ENCODE results near the gene WWOX. TPM values are rescaled to one million over a fixed set of nuclear protein-coding genes. Genes with fewer than 3 reads are reported as not detected.

WWOX gene
- total RNA-seq, 3 donors from 2014 or later (not counting 1 experiment from before 2014, with no cell fraction given): 21.0 to 29.8 (median 27.0) TPM

DNA sequence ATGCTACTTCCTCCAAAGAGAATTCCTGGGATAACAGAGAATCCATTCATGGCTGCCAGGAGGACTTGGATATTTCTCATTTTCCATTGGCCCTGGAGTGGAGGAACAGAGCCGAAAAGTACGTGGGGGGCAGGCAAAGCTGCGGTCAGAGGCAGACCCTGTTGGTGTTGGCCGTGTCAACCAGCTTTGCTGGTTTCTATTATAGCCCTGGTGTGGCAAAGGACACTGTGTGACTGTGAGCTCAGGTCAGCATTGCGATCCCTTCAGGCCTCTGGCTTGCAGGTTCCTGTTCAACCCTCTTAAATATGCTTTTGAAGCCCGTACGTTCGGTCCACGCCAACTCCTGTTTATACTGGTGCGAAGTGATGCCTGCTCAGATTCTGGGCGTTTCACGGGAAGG is 904.9 kb downstream of the WWOX start:
- H3K9me3 ChIP-seq (ENCODE audit: control insufficient read depth, insufficient read depth, low read length): no peaks in the 10 kb centered on the region
- no peaks in the 10 kb centered on the region for H3K4me1 Mint-ChIP-seq
- no peaks in the 10 kb centered on the region for H3K9me3 Mint-ChIP-seq
- 98% methylated on average over 12 of the region's 12 CpGs for WGBS (ENCODE audit: insufficient coverage)
- no peak overlapping the region for H3K27ac ChIP-seq (ENCODE audit: low read length)
- no peaks in the 10 kb centered on the region for H3K27me3 Mint-ChIP-seq (ENCODE audit: low read depth in 2 of 2)
- TF ChIP-seq, protein P1, sequence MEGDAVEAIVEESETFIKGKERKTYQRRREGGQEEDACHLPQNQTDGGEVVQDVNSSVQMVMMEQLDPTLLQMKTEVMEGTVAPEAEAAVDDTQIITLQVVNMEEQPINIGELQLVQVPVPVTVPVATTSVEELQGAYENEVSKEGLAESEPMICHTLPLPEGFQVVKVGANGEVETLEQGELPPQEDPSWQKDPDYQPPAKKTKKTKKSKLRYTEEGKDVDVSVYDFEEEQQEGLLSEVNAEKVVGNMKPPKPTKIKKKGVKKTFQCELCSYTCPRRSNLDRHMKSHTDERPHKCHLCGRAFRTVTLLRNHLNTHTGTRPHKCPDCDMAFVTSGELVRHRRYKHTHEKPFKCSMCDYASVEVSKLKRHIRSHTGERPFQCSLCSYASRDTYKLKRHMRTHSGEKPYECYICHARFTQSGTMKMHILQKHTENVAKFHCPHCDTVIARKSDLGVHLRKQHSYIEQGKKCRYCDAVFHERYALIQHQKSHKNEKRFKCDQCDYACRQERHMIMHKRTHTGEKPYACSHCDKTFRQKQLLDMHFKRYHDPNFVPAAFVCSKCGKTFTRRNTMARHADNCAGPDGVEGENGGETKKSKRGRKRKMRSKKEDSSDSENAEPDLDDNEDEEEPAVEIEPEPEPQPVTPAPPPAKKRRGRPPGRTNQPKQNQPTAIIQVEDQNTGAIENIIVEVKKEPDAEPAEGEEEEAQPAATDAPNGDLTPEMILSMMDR (IDR thresholded peaks at IDR 0.05): no peak
- H3K36me3 Mint-ChIP-seq: no peaks in the 10 kb centered on the region
- no peak overlapping the region for H3K27ac Mint-ChIP-seq
- intact Hi-C loops (cut with micrococcal nuclease): no loop called here
- no peak overlapping the region for H3K4me3 ChIP-seq (ENCODE audit: low read length)
- DNase-seq: no peak
- H3K4me1 ChIP-seq (ENCODE audit: control insufficient read depth, insufficient read depth, low read length): no peaks in the 10 kb centered on the region
- no peak overlapping the region for H3K4me3 Mint-ChIP-seq
- H3K27me3 ChIP-seq (ENCODE audit: control insufficient read depth, insufficient read depth, low read length): no peaks in the 10 kb centered on the region
- no peaks in the 10 kb centered on the region for H3K36me3 ChIP-seq (ENCODE audit: control insufficient read depth, insufficient read depth, low read length)
- no peak for ATAC-seq

DNA sequence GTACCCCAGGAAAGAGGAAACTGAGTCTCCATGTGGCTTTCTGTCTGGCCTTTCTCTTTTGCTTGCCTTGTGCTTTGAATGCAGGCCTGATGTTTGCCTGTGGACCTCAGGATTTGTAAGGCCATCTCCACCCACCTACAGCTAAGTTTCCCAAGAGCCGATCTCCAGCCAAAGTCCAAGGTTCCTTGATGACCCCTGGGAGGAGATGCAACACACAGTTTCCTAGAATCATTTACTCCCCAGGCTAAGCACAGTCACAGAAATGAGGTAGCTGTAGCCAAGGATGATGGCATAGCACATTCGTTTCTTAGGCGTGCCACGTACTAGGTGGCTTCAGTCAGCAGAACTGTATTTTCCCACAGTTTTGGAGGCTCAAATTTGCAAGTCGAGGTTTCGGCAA is 905.6 kb downstream of the WWOX start:
- intact Hi-C loops (cut with micrococcal nuclease): no loop called here
- Histone ChIP-seq H3K4me1 (ENCODE audit: control insufficient read depth, insufficient read depth, low read length) (no peaks in the 10 kb centered on the region), H3K36me3 (ENCODE audit: control insufficient read depth, insufficient read depth, low read length) (no peaks in the 10 kb centered on the region), H3K4me3 (ENCODE audit: low read length) (no peak overlapping the region), H3K27me3 (ENCODE audit: control insufficient read depth, insufficient read depth, low read length) (no peaks in the 10 kb centered on the region), H3K27ac (ENCODE audit: low read length) (no peak overlapping the region), H3K9me3 (ENCODE audit: control insufficient read depth, insufficient read depth, low read length) (no peaks in the 10 kb centered on the region)
- H3K27me3 Mint-ChIP-seq (ENCODE audit: low read depth in 2 of 2): no peaks in the 10 kb centered on the region
- no peak for DNase-seq
- 98% methylated on average over 6 of the region's 6 CpGs for WGBS (ENCODE audit: insufficient coverage)
- ATAC-seq: no peak
- H3K36me3 Mint-ChIP-seq: no peaks in the 10 kb centered on the region
- no peaks in the 10 kb centered on the region for H3K9me3 Mint-ChIP-seq
- no peaks in the 10 kb centered on the region for H3K4me1 Mint-ChIP-seq
- no peak overlapping the region for H3K4me3 Mint-ChIP-seq
- no peak overlapping the region for H3K27ac Mint-ChIP-seq
- TF ChIP-seq, protein P1 (IDR thresholded peaks at IDR 0.05): no peak

DNA sequence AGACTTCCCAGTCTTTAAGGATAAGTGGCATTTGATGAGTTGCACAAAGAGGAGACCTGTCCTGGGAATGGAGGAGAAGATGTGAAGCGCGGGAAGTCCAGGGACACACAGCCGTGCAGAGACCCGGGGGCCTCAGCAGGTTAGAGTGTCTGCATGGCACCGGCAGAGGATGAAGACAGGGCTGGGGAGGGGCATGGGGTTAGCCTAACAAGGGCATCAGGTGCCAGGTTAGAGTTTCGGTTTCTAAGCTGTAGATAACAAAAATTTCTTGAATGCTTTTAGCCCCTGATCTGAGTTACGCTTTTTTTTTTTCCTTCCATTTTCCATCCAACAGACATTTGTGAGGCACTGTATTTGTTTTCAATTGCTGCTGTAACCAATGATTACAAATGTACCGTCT is 906.8 kb downstream of the WWOX start:
- intact Hi-C loops (cut with micrococcal nuclease): no loop called here
- DNase-seq (no peak), ATAC-seq (no peak)
- H3K4me3 ChIP-seq (ENCODE audit: low read length): no peak overlapping the region
- no peaks in the 10 kb centered on the region for H3K4me1 Mint-ChIP-seq
- H3K36me3 Mint-ChIP-seq: no peaks in the 10 kb centered on the region
- H3K9me3 ChIP-seq (ENCODE audit: control insufficient read depth, insufficient read depth, low read length): no peaks in the 10 kb centered on the region
- no peak overlapping the region for H3K27ac Mint-ChIP-seq
- no peaks in the 10 kb centered on the region for H3K27me3 Mint-ChIP-seq (ENCODE audit: low read depth in 2 of 2)
- no peaks in the 10 kb centered on the region for H3K4me1 ChIP-seq (ENCODE audit: control insufficient read depth, insufficient read depth, low read length)
- H3K36me3 ChIP-seq (ENCODE audit: control insufficient read depth, insufficient read depth, low read length): no peaks in the 10 kb centered on the region
- no peak overlapping the region for H3K27ac ChIP-seq (ENCODE audit: low read length)
- WGBS (ENCODE audit: insufficient coverage): 97% methylated on average over 8 of the region's 8 CpGs
- no peaks in the 10 kb centered on the region for H3K9me3 Mint-ChIP-seq
- TF ChIP-seq, protein P1 (IDR thresholded peaks at IDR 0.05): no peak
- no peaks in the 10 kb centered on the region for H3K27me3 ChIP-seq (ENCODE audit: control insufficient read depth, insufficient read depth, low read length)
- H3K4me3 Mint-ChIP-seq: no peak overlapping the region

DNA sequence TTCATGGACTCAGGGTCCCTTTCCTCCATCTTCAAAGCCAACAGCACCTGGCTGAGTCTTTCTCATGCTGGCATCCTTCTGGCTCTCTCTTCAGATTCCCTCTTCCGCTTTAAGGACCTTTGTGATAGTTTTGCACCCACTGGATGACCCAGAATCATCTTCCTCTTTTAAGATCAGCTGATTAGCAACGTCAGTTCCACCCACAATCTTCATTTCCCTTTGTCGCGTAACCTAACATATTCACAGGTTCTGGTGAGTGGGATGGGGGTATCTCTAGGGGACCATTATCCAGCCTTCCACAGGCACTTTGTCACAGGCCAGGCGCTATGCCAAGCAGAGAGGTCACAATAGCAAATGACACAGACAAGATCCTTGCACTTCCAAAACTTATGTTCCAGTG is 907.3 kb downstream of the WWOX start:
- WGBS (ENCODE audit: insufficient coverage): 50% methylated on average over 2 of the region's 5 CpGs
- no peaks in the 10 kb centered on the region for H3K9me3 ChIP-seq (ENCODE audit: control insufficient read depth, insufficient read depth, low read length)
- H3K27me3 ChIP-seq (ENCODE audit: control insufficient read depth, insufficient read depth, low read length): no peaks in the 10 kb centered on the region
- no peaks in the 10 kb centered on the region for H3K27me3 Mint-ChIP-seq (ENCODE audit: low read depth in 2 of 2)
- H3K27ac ChIP-seq (ENCODE audit: low read length): no peak overlapping the region
- H3K4me3 ChIP-seq (ENCODE audit: low read length): no peak overlapping the region
- H3K27ac Mint-ChIP-seq: no peak overlapping the region
- no peaks in the 10 kb centered on the region for H3K36me3 ChIP-seq (ENCODE audit: control insufficient read depth, insufficient read depth, low read length)
- no peaks in the 10 kb centered on the region for H3K4me1 ChIP-seq (ENCODE audit: control insufficient read depth, insufficient read depth, low read length)
- H3K9me3 Mint-ChIP-seq: no peaks in the 10 kb centered on the region
- ATAC-seq (no peak), DNase-seq (no peak)
- intact Hi-C loops (cut with micrococcal nuclease): no loop called here
- no peaks in the 10 kb centered on the region for H3K4me1 Mint-ChIP-seq
- H3K36me3 Mint-ChIP-seq: no peaks in the 10 kb centered on the region
- no peak overlapping the region for H3K4me3 Mint-ChIP-seq
- TF ChIP-seq, protein P1 (IDR thresholded peaks at IDR 0.05): no peak

All from natural killer cell (primary cell).